Colonic mucosa (tissue), 4 donors: ENCODE results near the gene ABHD11. TPM values are rescaled to one million over a fixed set of nuclear protein-coding genes. Genes with fewer than 3 reads are reported as not detected.
A peak's percentile ranks its signal among the peaks of the same experiment; 100 is the strongest.
"Not testable (repeated sequence)": the region's sequence is repeated elsewhere in the genome, so short reads cannot be mapped to it uniquely, and the experiment has no call there.

ENCODE experiments used
- DNase-seq: peaks from one replicate; pipeline ENCODE4 v3.0.0-alpha.2; 2020
- H3K27ac ChIP-seq: fragments of 200-600 bp; one replicate; pipeline ENCODE4 v1.8.0; 2021
- H3K27me3 ChIP-seq: fragments of 200-600 bp; one replicate; pipeline ENCODE4 v1.8.0; 2021
- H3K36me3 ChIP-seq: fragments of 200-600 bp; one replicate; pipeline ENCODE4 v1.8.0; 2021
- H3K4me1 ChIP-seq: fragments of 200-600 bp; one replicate; pipeline ENCODE4 v1.8.0; 2021; ENCODE audit warnings: mild to moderate bottlenecking
- H3K4me3 ChIP-seq: fragments of 200-600 bp; one replicate; pipeline ENCODE4 v1.8.0; 2021
- H3K9ac ChIP-seq, 2 donors: one replicate each; pipeline ENCODE4 v1.7.0; 2013; ENCODE audit warnings: control low read depth in 2 of 2, low read depth in 2 of 2, low read length in 2 of 2
- H3K9me3 ChIP-seq: fragments of 200-600 bp; one replicate; pipeline ENCODE4 v1.8.0; 2021
- CTCF ChIP-seq: fragments of 200-600 bp; IDR thresholded peaks from one replicate; pipeline ENCODE4 v1.8.0; 2022; ENCODE audit warnings: antibody characterized with exemption, mild to moderate bottlenecking
- intact Hi-C: fragments of 100-400 bp; cut with DNase I; formaldehyde crosslinking; loops from one replicate; pipeline ENCODE4 v1.14.1; 2022
- total RNA-seq, 2 donors: library from RNA; stranded (reverse); fragmentation: NEBNext Ultra II Directional in 1 of 2; extraction: Animal tissue kit (Norgen Biotek cat#: 25700) in 1 of 2; gene quantifications; one replicate each; pipeline ENCODE4 v1.2.1, GENCODE V29; 2021
- donor health status: healthy.
- donor health status: DM: no; HTN: no; CAD: no.
- donor health status: DM: no; HTN: no; CAD: no.

ABHD11 gene
- total RNA-seq, 2 donors from 2014 or later: 109 to 123 TPM

- Histone ChIP-seq H3K27ac (no peak overlapping the region), H3K9ac (no peak overlapping the region), H3K4me1 (peaks cover 12% of the 10 kb centered on the region), H3K27me3 (no peaks in the 10 kb centered on the region), H3K9me3 (no peaks in the 10 kb centered on the region), H3K36me3 (no peaks in the 10 kb centered on the region), H3K4me3 (no peak overlapping the region)
- intact Hi-C loops: no loop called here
- no peak for DNase-seq
- no peak for TF ChIP-seq CTCF
Measured at GRCh38 chr7:73721377-73721817, 17.2 kb downstream of the ABHD11 start.

- H3K9me3 ChIP-seq, H3K27ac ChIP-seq, H3K27me3 ChIP-seq, H3K9ac ChIP-seq, intact Hi-C loops, DNase-seq, H3K36me3 ChIP-seq, H3K4me3 ChIP-seq: not testable (repeated sequence)
- peaks cover 15% of the 10 kb centered on the region for H3K4me1 ChIP-seq
Measured at GRCh38 chr7:73720443-73720842, 18.2 kb downstream of the ABHD11 start.

- DNase-seq: no peak
- Histone ChIP-seq H3K9me3 (no peaks in the 10 kb centered on the region), H3K27me3 (no peaks in the 10 kb centered on the region), H3K4me1 (peaks cover 16% of the 10 kb centered on the region), H3K9ac (no peak overlapping the region), H3K4me3 (peak overlapping the region; percentile 16), H3K27ac (no peak overlapping the region), H3K36me3 (no peaks in the 10 kb centered on the region)
- no peak for TF ChIP-seq CTCF
- intact Hi-C loops: no loop called here
Measured at GRCh38 chr7:73719806-73720169, 18.8 kb downstream of the ABHD11 start.

- H3K27ac ChIP-seq: no peak within 1 kb of the TSS
- no peak for TF ChIP-seq CTCF
Measured at GRCh38 chr7:73718905-73719805, 19.4 kb downstream of the ABHD11 start, which contains the start of gene STX1A. STX1A (minus strand) TSS chr7:73719669; CDS start chr7:73719631, 38 bp downstream.

GRCh38 chr7:73718438-73718881 lies 20.1 kb downstream of the ABHD11 start:
- Histone ChIP-seq H3K9me3 (no peaks in the 10 kb centered on the region), H3K27me3 (no peaks in the 10 kb centered on the region), H3K27ac (no peak overlapping the region), H3K36me3 (no peaks in the 10 kb centered on the region), H3K4me1 (peaks cover 16% of the 10 kb centered on the region), H3K4me3 (peak overlapping the region; percentile 85), H3K9ac (peak overlapping the region; percentile 61 to 84)
- intact Hi-C loops: no loop called here
- DNase-seq: no peak
- no peak for TF ChIP-seq CTCF

More at GRCh38 chr7:73718905-73719805, 19.4 kb downstream of the ABHD11 start, which contains the start of gene STX1A:
- H3K9ac ChIP-seq: peak within 1 kb of the TSS; percentile 61 to 84
- H3K4me3 ChIP-seq: peak within 1 kb of the TSS; percentile 85
- no peaks in the 10 kb centered on the region for H3K9me3 ChIP-seq
- no peaks in the 10 kb centered on the region for H3K27me3 ChIP-seq
- H3K36me3 ChIP-seq: no peaks in the 10 kb centered on the region
- peaks cover 16% of the 10 kb centered on the region for H3K4me1 ChIP-seq
- intact Hi-C loops: no loop called here
- peak; percentile 68 for DNase-seq

- Histone ChIP-seq H3K4me1 (peaks cover 16% of the 10 kb centered on the region), H3K27ac (no peak overlapping the region), H3K9ac (no peak overlapping the region), H3K27me3 (no peaks in the 10 kb centered on the region), H3K36me3 (no peaks in the 10 kb centered on the region), H3K9me3 (no peaks in the 10 kb centered on the region), H3K4me3 (no peak overlapping the region)
- DNase-seq: no peak
- intact Hi-C loops: no loop called here
- no peak for TF ChIP-seq CTCF
Measured at GRCh38 chr7:73717991-73718405, 20.6 kb downstream of the ABHD11 start.
